ENCODE results near the gene LARP6.

The LARP6 gene

GRCh38 chr15:70793694-70794093, 60.3 kb downstream of the LARP6 start:
- no peak for DNase-seq

- DNase-seq: no peak
These were observed 61.8 kb downstream of the LARP6 start for GRCh38 chr15:70792171-70792573.

- no peak for DNase-seq
These were observed 62.7 kb downstream of the LARP6 start for GRCh38 chr15:70791259-70791658.

- no peak for DNase-seq
These were observed 64.7 kb downstream of the LARP6 start for GRCh38 chr15:70789213-70789612.

- no peak for DNase-seq
These were observed 65.6 kb downstream of the LARP6 start for GRCh38 chr15:70788114-70789049.

- DNase-seq: no peak
These were observed 67.0 kb downstream of the LARP6 start for GRCh38 chr15:70786996-70787395.

- no peak for DNase-seq
These were observed 70.3 kb downstream of the LARP6 start for GRCh38 chr15:70783610-70784022.

- DNase-seq: no peak
These were observed 70.9 kb downstream of the LARP6 start for GRCh38 chr15:70783041-70783440.

GRCh38 chr15:70781236-70781635, 72.7 kb downstream of the LARP6 start:
- no peak for DNase-seq

Data from stimulated activated CD4-positive, alpha-beta T cell treated with anti-CD3 and anti-CD28 coated beads, Interleukin-4, amount 100 ng/mL, for 4 hours (primary cell).